Caco-2 (cell line): ENCODE data around the gene TEX36. TPM values are rescaled to one million over a fixed set of nuclear protein-coding genes. Genes with fewer than 3 reads are reported as not detected.

ENCODE experiments used
- BruUV-seq: library from RNA; stranded (reverse); fragments of 400-500 nt; replicated peaks from 2 replicates; lab custom pipeline; 2021; lab: Mats Ljungman, UMichigan
- CTCF ChIA-PET: fragments of 300-600 bp; sonication (Branson Sonifier 250); formaldehyde crosslinking; loops from one replicate; lab custom pipeline; 2022; ENCODE audit warnings: antibody characterized with exemption; lab: Charles Lee
- POLR2A ChIA-PET: fragments of 300-600 bp; sonication (Branson Sonifier 250); formaldehyde crosslinking; loops from one replicate; lab custom pipeline; 2022; ENCODE audit warnings: antibody characterized with exemption; lab: Charles Lee
- DNase-seq, 2 experiments: peaks; one replicate each; pipeline versions ENCODE4 v3.0.0 to v3.0.0-alpha.2; 2020 to 2022
- H3K27me3 ChIP-seq: replicated peaks from 2 replicates; pipeline ENCODE4 v1.6.0; 2011; ENCODE audit warnings: low read length; ENCODE audit not compliant: control insufficient read depth, insufficient read depth
- H3K36me3 ChIP-seq: 2 replicates; pipeline ENCODE4 v1.5.1; 2011; ENCODE audit warnings: low read length; ENCODE audit not compliant: control insufficient read depth, insufficient read depth
- H3K4me1 ChIP-seq: fragments of 250-450 bp; sonication (Bioruptor Pico); 2 replicates; pipeline ENCODE4 v1.5.1; 2020; ENCODE audit warnings: mild to moderate bottlenecking
- H3K4me3 ChIP-seq: 2 replicates; pipeline ENCODE4 v1.5.1; 2011; ENCODE audit warnings: low read depth, mild to moderate bottlenecking, control low read depth, low read length
- H3K9me3 ChIP-seq: fragments of 250-450 bp; sonication (Bioruptor Pico); 2 replicates; pipeline ENCODE4 v1.5.1; 2020; ENCODE audit warnings: mild to moderate bottlenecking, moderate library complexity
- H3K27ac Mint-ChIP-seq: one replicate; pipeline ENCODE4 v1.8.0; 2022; ENCODE audit warnings: mixed read lengths; ENCODE audit not compliant: unreplicated experiment
- H3K27me3 Mint-ChIP-seq: one replicate; pipeline ENCODE4 v1.8.0; 2022; ENCODE audit warnings: mixed read lengths; ENCODE audit not compliant: insufficient read depth, unreplicated experiment
- H3K36me3 Mint-ChIP-seq: one replicate; pipeline ENCODE4 v1.8.0; 2022; ENCODE audit warnings: mild to moderate bottlenecking, mixed read lengths; ENCODE audit not compliant: insufficient read depth, unreplicated experiment
- H3K4me1 Mint-ChIP-seq: one replicate; pipeline ENCODE4 v1.8.0; 2022; ENCODE audit warnings: low read depth, mixed read lengths; ENCODE audit not compliant: unreplicated experiment
- H3K4me3 Mint-ChIP-seq: one replicate; pipeline ENCODE4 v1.8.0; 2022; ENCODE audit warnings: mild to moderate bottlenecking, moderate library complexity, mixed read lengths; ENCODE audit not compliant: unreplicated experiment
- H3K9me3 Mint-ChIP-seq: one replicate; pipeline ENCODE4 v1.8.0; 2022; ENCODE audit warnings: mixed read lengths; ENCODE audit not compliant: unreplicated experiment
- CTCF ChIP-seq, 2 experiments: fragments of 200-600 bp in 1 of 2; IDR thresholded peaks; 1 replicate in 1 of 2; 2 replicates in 1 of 2; pipeline versions ENCODE4 v1.5.1 to v1.8.0; 2011 to 2022; ENCODE audit warnings: antibody characterized with exemption in 1 of 2, control low read depth in 1 of 2, inconsistent platforms in 1 of 2, low read depth in 1 of 2, low read length in 1 of 2, mild to moderate bottlenecking in 1 of 2, moderate library complexity in 1 of 2; ENCODE audit not compliant: insufficient read depth in 1 of 2, severe bottlenecking in 1 of 2, unreplicated experiment in 1 of 2
- intact Hi-C: fragments of 100-400 bp; cut with micrococcal nuclease; formaldehyde crosslinking; loops from one replicate; pipeline ENCODE4 v1.10.0; 2022; ENCODE audit not compliant: unreplicated experiment
- total RNA-seq: library from RNA; stranded (reverse); gene quantifications from 2 replicates; pipeline ENCODE4 v1.2.3, GENCODE V29; 2022

TEX36 gene
- total RNA-seq, 1 experiment from 2014 or later, result not detected

- H3K4me1 ChIP-seq, result no peaks in the 10 kb centered on the region
- H3K27me3 ChIP-seq, result no peaks in the 10 kb centered on the region
- Mint-ChIP-seq H3K4me1 (no peaks in the 10 kb centered on the region), H3K27ac (no peak overlapping the region), H3K9me3 (no peaks in the 10 kb centered on the region), H3K27me3 (peaks cover 31% of the 10 kb centered on the region), H3K36me3 (no peaks in the 10 kb centered on the region), H3K4me3 (no peak overlapping the region)
- no peak for DNase-seq
- no peaks in the 10 kb centered on the region for H3K9me3 ChIP-seq
- TF ChIP-seq CTCF (IDR thresholded peaks at IDR 0.05; ENCODE audit: insufficient read depth in 1 of 2, low read depth in 1 of 2, low read length in 1 of 2, severe bottlenecking in 1 of 2, unreplicated experiment in 1 of 2), result no peak
- ChIA-PET POLR2A (no interaction called here), CTCF (no interaction called here)
- no TSS peak for BruUV-seq
- H3K4me3 ChIP-seq, result no peak overlapping the region
- intact Hi-C loops, result no loop called here
- H3K36me3 ChIP-seq, result no peaks in the 10 kb centered on the region
Measured at GRCh38 chr10:125684581-125684980, 1.6 kb upstream of the TEX36 start.

GRCh38 chr10:125683821-125684220 is 858 bp upstream of the TEX36 start:
- no peaks in the 10 kb centered on the region for H3K27me3 ChIP-seq
- H3K4me3 ChIP-seq, result no peak overlapping the region
- no peak overlapping the region for H3K4me3 Mint-ChIP-seq
- no peaks in the 10 kb centered on the region for H3K4me1 Mint-ChIP-seq
- no peak for DNase-seq
- ChIA-PET POLR2A (no interaction called here), CTCF (no interaction called here)
- H3K9me3 ChIP-seq, result no peaks in the 10 kb centered on the region
- no TSS peak for BruUV-seq
- no peak overlapping the region for H3K27ac Mint-ChIP-seq
- no peak for TF ChIP-seq CTCF (IDR thresholded peaks at IDR 0.05; ENCODE audit: insufficient read depth in 1 of 2, low read depth in 1 of 2, low read length in 1 of 2, severe bottlenecking in 1 of 2, unreplicated experiment in 1 of 2)
- no peaks in the 10 kb centered on the region for H3K9me3 Mint-ChIP-seq
- intact Hi-C loops, result no loop called here
- H3K36me3 Mint-ChIP-seq, result no peaks in the 10 kb centered on the region
- H3K27me3 Mint-ChIP-seq, result peaks cover 29% of the 10 kb centered on the region
- no peaks in the 10 kb centered on the region for H3K4me1 ChIP-seq
- no peaks in the 10 kb centered on the region for H3K36me3 ChIP-seq

GRCh38 chr10:125679436-125679835 is 3.5 kb downstream of the TEX36 start:
- Histone ChIP-seq H3K4me1 (no peaks in the 10 kb centered on the region), H3K4me3 (no peak overlapping the region), H3K9me3 (peaks cover 8% of the 10 kb centered on the region; the same call in 1 of the 2 replicates), H3K36me3 (no peaks in the 10 kb centered on the region), H3K27me3 (no peaks in the 10 kb centered on the region)
- Mint-ChIP-seq H3K27ac (no peak overlapping the region), H3K36me3 (no peaks in the 10 kb centered on the region), H3K9me3 (peaks cover 8% of the 10 kb centered on the region), H3K27me3 (peaks cover 20% of the 10 kb centered on the region), H3K4me3 (no peak overlapping the region), H3K4me1 (no peaks in the 10 kb centered on the region)
- ChIA-PET POLR2A (no interaction called here), CTCF (no interaction called here)
- no peak for DNase-seq
- no peak for TF ChIP-seq CTCF (IDR thresholded peaks at IDR 0.05; ENCODE audit: insufficient read depth in 1 of 2, low read depth in 1 of 2, low read length in 1 of 2, severe bottlenecking in 1 of 2, unreplicated experiment in 1 of 2)
- no TSS peak for BruUV-seq
- intact Hi-C loops, result no loop called here
